GM08714 (cell line): ENCODE measurements around the gene RAB7A.
"Not testable (repeated sequence)": the region's sequence is repeated elsewhere in the genome, so short reads cannot be mapped to it uniquely, and the experiment has no call there.

Source experiments
- H3K4me3 ChIP-seq: fragments of 200-500 bp; sonication (Bioruptor generic); 2 replicates; pipeline ENCODE4 v1.5.1; 2014; ENCODE audit warnings: mild to moderate bottlenecking, low read length, inconsistent platforms
- ZNF274 ChIP-seq: IDR thresholded peaks from 2 replicates; pipeline ENCODE4 v1.6.1; 2012; ENCODE audit warnings: mild to moderate bottlenecking, low read depth, low read length

The RAB7A gene

DNA sequence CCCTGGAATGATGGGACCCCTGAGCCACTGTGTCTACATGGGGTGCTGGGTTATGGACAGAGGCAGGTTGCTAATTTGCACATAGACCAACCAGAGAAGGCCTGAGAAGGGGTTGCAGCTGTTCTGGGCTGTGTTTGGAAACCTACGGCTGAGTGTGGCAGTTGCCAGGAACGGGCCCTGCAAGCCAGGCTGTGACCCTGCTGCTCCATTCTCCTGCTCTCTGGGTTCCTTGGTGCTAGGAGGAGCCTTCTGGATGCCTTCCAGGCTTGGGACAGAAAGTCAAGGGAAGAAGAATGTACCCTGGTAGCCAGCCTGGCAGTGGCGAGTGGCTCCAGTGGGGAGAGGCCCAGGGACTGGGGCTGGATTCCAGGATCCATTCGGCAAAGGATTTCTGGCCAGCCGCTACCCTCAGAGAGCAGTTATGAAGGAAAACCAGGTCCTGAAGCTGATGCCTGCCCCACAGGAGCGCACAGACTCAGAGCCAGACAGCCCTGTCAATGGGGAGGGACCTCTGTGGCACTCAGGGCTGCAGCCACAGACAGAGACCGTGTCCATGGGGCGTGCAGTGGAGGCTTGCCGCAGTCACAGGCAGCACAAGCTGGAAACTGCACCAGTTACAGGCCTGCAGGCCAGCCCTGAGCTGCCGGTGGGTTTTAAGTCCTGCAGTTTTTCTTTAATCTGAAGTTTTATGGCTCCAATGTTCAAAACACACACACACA is 98.3 kb downstream of the RAB7A start:
- no peak for TF ChIP-seq ZNF274
- H3K4me3 ChIP-seq, result no peak overlapping the region

DNA sequence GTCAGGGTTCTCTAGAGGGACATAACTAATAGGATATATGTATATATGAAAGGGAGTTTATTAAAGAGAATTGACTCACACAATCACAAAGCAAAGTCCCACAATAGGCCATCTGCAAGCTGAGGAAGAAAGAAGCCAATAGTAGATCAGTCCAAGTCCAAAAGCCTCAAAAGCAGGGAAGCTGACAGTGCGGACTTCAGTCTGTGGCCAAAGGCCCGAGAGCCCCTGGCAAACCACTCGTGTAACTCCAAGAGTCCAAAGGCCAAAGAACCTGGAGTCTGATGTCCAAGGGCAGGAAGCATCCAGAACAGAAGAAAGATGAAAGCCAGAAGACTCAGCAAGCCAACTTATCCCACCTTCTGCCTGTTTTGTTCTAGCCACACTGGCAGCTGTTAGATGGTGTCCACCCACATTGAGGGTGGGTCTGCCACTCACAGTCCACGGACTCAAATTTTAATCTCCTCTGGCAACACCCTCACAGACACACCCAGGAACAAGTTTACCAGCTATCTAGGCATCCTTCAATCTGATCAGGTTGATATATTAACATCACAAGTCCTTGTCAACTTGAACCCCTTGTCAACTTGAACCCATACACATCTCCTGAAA is 99.2 kb downstream of the RAB7A start:
- no peak overlapping the region for H3K4me3 ChIP-seq
- no peak for TF ChIP-seq ZNF274

DNA sequence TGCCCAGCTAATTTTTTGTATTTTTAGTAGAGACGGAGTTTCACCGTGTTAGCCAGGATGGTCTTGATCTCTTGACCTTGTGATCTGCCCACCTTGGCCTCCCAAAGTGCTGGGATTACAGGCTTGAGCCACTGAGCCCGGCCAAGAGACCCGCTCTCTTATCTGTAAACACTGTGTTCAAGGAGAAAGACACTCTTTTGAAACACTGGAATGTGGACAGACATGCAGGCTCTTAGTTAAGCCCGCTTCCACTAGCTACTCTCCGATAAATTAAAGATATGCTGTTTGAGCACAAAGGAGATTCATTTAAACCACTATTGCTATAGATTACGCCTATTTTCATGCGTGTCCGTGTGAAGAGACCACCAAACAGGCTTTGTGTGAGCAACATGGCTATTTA is 103.1 kb downstream of the RAB7A start:
- H3K4me3 ChIP-seq, result not testable (repeated sequence)

DNA sequence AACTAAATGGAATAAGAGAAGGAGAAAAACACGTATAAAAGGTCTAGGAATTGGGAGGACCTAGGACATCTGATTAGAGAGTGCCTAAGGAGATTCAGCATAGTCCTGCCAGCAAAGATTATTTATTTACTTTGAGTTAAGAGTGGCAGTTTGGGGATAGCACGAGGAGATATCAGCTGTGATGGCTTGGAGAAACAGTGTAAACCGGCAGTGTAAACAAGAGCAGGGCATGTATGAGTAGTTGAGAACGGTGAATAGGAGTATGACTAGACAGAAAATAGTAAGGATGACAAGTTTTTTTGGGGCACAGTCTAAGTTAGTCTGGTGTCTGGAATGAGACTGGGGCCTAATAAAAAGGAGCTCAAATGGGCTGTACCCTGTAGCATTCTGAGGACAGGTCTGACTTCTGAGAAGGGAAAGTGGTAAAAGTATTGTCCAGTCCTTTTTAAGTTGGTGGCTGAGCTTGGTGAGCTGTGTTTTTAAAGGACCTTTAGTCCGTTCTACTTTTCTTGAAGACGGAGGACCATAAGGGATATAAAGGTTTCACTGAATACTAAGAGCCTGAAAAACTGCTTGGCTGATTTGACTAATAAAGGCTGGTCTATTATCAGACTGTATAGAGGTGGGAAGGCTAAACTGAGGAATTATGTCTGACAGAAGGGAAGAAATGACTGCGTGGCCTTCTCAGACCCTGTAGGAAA is 104.1 kb downstream of the RAB7A start:
- not testable (repeated sequence) for H3K4me3 ChIP-seq

DNA sequence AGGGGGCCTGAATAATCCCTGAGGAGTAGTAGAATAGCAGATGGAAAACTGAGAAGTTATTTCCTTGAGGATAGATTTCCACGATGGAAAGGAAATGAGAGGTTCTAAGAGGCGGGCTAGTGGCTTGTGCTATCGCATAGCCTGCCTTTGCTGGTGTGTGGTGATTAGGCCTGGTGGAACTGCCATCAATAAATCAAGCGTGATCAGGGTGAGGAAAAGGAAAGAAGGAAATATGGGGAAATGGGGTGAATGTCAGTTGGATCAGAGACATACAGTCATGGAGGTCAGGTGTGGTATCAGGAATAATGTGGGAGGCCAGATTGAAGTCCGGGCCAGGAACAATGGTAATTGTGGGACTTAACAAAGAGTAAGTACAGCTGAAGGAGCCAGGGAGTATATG is 104.8 kb downstream of the RAB7A start:
- H3K4me3 ChIP-seq, result not testable (repeated sequence)

DNA sequence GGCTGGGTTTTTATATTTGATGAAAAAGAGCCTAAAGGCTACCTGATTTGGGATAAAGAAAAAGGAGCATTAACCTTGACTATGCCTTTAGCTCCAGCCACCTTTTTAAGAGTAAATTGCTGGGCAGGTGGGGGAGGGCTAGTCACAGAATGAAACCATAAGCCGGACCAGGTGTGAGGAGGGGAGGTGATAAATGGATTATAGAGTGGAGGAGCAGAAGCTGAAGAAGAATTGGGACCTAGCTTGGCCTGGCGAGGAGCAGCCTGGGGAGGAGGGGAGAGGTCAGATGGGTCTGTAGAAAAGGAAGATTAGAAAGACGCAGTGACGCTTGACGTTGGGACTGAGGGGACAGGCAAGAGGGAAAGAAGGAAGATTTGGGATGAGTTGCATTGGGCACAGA is 107.0 kb downstream of the RAB7A start:
- H3K4me3 ChIP-seq, result not testable (repeated sequence)

DNA sequence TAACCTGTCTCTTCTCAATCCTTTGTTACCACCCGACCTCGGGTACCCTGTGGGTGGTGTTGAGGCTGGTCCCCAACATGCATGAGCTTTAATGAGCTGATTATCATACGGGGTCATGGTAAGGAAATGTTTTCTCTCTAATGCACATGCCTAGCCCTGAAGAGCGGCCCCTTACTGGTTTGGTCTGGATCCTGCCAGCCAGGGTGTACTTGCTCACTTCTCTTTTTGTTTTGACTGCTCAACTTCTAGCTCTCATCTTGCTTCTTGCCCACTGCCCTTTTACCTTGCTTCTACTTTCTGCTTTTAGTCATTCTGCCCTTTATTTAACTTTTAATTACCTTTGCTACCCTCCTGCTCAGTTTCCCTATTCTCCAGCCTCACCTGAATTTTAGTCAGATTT is 109.1 kb downstream of the RAB7A start:
- TF ChIP-seq ZNF274, result no peak
- no peak overlapping the region for H3K4me3 ChIP-seq

DNA sequence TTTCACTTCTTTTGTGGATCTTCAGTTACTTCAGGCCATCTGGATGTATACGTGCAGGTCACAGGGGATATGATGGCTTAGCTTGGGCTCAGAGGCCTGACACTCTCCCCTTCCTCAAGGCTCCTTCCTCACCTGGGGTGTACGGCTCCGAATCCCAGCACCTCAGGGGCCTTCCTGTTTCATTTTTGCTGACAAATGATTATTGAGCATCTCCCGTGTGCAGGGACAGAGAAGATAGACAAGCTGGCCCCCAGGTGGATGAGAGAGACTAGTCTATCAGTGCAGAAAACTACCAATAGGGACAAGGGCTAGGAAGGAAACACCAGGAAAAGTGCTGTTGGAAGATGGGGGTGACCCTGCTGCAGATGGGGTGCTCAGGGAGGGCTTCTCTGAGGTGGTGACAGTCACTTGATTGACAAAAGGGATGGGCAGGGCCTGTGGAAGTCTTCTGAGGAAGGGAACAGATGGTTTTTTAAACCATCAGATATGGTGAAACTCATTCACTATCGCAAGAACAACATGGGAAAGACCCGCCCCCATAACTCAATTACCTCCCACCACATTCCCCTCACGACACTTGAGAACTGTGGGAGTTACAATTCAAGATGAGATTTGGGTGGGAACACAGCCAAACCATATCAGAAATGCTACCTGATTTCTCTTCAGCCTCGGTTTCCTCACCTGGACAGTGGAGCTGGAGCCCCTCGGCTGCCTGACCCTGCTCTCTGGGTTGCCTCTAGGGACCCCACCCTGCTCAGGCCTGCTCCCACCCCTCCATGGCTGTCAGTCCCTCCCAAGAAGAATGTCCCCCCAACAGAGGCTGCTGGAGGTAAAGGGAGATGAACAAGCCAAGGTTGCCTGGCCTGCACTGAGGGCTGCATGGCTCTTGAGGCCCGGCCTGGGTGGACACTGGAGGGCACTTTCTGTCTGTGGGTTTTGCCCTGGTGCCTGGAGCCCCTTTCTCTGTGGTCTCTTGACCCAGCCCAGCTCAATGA is 116.2 kb downstream of the RAB7A start:
- no peak for TF ChIP-seq ZNF274
- no peak overlapping the region for H3K4me3 ChIP-seq

DNA sequence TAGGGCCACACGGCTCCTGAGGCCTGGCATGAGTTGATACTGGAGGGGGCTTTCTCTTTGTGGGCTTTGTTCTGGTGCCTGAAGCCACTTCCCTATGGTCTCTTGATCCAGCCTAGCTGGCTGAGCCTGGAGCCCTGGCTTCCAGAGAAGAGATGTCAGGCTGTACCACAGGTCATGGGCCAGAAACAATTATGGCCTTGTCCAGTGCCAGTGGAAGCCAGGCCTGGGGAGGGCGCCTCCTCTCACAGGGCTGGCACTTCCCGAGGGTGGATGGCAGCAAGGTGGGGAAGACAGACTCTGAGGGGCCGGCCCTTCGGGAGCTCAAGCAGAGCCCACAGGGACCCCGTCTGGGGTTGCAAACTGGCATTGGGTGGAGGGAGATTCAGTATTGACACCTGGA is 118.5 kb downstream of the RAB7A start:
- no peak for TF ChIP-seq ZNF274
- no peak overlapping the region for H3K4me3 ChIP-seq

DNA sequence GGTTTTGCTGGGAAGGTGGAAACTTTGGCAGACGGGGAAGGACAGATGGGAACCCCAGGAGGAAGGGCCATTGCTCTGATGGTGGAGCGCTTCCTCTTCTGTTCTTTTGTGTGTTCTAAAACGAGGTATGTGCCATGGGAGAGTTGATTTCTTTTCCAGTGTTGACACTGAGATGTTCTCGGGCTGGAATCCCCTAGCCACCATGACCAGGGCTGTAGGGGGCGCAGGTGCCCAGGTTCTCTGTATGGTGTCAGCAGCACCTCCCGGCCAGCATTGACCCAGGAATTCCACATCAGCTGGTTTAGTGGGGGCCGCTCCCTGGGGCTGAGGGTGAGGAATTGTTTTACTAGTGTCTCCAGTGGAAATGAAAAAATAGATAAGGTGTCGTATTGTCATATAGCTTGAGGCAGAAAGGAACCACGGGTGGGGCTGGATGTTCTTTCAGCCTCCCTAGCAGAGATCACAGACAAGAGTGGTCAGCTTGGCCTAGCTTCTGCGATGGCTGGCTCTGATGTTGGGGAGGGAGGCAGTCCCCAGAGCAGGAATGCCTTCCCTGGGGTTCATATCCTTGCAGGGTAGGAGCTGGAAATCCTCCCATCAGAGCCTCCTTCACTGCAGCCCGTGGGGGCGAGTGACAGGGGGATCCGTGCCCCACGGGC is 119.3 kb downstream of the RAB7A start:
- no peak for TF ChIP-seq ZNF274
- H3K4me3 ChIP-seq, result no peak overlapping the region

DNA sequence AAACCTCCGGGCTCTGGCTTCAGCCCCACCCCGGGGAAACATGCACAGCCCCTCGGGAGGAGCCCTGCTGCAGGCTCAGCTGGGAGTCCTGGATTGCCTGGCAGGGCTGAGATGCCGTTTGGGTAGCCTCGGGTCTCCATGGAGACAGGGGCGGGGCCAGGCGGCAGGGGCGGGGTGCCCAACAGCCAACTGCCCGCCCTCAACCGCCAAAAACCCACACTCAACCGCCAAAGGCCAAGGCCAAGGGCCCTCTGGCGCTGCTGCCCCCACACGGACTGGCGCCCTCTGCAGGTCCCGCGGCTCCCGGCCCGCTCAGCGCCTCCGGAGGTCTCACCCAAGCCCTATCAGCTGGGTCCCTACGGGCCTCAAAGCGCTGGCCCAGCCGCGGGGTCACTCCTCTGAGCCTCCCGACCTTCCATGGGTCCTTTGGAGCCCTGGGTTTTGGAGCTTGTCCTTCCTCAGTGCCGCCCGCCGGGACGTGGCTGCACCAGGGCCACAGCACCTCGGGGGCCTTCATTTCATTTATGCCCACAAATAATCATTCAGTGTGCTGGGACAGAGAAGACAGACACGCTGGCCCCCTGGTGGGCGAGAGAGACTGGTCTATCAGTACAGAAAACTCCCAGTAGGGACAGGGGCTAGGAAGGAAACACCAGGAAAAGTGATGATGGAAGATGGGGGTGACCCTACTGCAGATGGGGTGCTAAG is 119.9 kb downstream of the RAB7A start:
- H3K4me3 ChIP-seq, result peak overlapping the region; percentile 11; the same call in 1 of the 2 replicates
- no peak for TF ChIP-seq ZNF274

DNA sequence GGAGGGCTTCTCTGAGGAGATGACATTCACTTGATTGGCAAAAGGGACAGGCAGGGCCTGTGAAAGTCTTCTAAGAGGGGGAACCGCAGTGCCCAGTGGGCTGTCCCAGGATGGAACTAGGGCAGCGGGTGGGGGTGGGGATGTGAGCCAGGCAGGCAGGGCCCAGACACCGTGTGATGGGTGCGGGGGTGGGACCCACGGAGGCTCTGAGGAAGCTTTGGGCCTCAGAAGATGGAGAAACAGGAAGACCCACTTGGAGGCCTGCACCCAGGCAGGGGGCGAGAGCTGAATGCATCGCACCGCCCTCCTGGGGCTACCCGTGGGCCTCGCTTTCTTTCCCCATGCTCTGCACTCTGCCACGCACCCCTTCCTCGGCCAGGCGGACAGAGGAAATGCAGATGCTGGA is 120.5 kb downstream of the RAB7A start:
- TF ChIP-seq ZNF274, result no peak
- H3K4me3 ChIP-seq, result no peak overlapping the region; the same call in 1 of the 2 replicates

DNA sequence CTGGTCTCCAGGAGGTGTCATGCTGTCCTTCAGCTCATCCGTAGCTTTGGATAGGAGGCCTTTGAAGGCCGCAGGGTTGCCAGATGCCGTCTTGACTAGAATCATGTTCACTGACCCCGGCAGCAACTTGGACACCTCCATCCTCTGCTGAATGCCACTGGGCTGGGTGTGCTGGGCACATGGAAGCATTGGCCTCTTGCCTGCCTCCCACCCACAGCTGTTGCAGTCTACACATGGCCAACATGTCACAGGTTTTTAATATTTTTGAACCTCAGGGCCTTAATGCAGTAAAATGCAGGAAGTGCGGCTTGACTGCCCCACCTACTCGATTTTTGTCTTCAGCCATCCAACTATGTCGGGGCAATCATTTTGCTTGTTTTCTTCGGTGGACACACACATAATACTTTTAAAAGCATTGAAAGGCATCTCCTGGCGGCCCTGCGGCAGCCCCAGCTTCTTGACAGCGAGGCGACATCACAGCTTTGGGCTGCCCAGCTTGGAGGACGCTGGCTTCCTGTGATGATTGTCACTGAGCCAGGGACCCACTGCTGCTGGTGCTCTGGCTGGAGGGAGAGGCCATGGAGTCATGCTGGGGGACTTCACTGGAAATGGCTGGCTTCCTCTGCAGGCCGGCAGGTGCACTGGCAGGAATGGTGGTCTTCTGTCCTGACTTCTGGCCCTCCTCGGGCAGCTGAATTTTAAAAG is 121.8 kb downstream of the RAB7A start:
- H3K4me3 ChIP-seq, result no peak overlapping the region
- no peak for TF ChIP-seq ZNF274
